ENCODE measurements around the gene RASSF8. TPM values are rescaled to one million over a fixed set of nuclear protein-coding genes. Genes with fewer than 3 reads are reported as not detected.

The RASSF8 gene
- total RNA-seq, 1 donor from 2014 or later = 60.6 TPM

DNA sequence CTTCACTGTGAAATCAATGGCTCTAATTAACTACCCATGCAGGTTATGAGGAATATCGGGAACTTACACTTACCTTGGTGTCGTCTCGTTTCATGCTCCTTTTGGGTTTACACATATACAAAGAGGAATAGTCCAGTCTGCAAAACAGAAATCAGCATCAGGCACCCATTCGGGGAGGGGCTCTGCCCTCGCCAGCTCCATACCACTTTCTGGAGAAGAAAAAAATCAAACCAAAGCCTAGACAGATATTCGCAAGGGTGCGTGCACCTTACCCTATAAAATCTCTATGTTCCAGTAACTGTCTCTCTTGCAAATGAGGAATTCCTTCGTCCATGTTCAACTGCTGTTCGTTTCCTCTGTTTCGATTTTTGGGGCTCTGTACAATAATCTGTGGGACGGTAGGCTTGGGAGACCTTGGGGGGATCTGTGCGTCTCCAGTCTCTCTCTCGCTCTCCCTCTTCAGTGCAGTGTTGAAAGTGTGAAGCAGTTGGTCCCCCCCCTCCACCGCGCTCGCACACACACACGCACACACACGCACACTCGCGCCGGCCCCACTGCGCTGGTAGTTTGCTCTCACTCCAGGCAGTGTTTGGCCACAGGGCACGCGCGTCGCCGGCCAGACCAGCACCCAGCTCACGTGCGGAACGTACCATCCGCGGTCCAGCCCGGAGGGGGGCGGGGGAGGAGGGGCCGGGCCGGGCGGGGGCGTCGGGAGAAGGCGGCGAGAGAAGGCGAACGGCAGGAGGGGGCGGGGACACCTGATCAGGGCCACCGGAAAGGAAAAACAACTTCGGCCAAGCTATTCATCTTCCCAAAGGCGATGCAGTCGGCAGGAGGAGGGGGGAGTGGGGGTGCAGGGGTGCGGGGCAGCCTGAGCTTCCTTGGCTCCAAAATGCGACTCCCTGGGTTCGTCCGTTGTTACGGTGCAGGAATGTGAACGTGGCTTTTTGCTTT, 166.2 kb downstream of the RASSF8 start, which contains the start of gene BHLHE41:
Gene BHLHE41, minus strand, starts transcription at position 592 of the 954 bp plus-strand sequence. Its CDS starts 258 bp downstream, at position 334.
- DNase-seq (ENCODE audit: low spot score in 2 of 2, unreplicated experiment in 2 of 2) = peak; percentile 45 to 51
- TF ChIP-seq, protein P1, sequence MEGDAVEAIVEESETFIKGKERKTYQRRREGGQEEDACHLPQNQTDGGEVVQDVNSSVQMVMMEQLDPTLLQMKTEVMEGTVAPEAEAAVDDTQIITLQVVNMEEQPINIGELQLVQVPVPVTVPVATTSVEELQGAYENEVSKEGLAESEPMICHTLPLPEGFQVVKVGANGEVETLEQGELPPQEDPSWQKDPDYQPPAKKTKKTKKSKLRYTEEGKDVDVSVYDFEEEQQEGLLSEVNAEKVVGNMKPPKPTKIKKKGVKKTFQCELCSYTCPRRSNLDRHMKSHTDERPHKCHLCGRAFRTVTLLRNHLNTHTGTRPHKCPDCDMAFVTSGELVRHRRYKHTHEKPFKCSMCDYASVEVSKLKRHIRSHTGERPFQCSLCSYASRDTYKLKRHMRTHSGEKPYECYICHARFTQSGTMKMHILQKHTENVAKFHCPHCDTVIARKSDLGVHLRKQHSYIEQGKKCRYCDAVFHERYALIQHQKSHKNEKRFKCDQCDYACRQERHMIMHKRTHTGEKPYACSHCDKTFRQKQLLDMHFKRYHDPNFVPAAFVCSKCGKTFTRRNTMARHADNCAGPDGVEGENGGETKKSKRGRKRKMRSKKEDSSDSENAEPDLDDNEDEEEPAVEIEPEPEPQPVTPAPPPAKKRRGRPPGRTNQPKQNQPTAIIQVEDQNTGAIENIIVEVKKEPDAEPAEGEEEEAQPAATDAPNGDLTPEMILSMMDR (IDR thresholded peaks at IDR 0.05; ENCODE audit: unreplicated experiment) = no peak
- peak within 1 kb of the TSS; percentile 95 for H3K27ac Mint-ChIP-seq
- no peaks in the 10 kb centered on the region for H3K9me3 Mint-ChIP-seq
- H3K27me3 Mint-ChIP-seq (ENCODE audit: low read depth) = peaks cover 66% of the 10 kb centered on the region
- no peaks in the 10 kb centered on the region for H3K36me3 Mint-ChIP-seq
- peaks cover 49% of the 10 kb centered on the region for H3K4me1 Mint-ChIP-seq
- H3K4me3 Mint-ChIP-seq = peak within 1 kb of the TSS; percentile 94

DNA sequence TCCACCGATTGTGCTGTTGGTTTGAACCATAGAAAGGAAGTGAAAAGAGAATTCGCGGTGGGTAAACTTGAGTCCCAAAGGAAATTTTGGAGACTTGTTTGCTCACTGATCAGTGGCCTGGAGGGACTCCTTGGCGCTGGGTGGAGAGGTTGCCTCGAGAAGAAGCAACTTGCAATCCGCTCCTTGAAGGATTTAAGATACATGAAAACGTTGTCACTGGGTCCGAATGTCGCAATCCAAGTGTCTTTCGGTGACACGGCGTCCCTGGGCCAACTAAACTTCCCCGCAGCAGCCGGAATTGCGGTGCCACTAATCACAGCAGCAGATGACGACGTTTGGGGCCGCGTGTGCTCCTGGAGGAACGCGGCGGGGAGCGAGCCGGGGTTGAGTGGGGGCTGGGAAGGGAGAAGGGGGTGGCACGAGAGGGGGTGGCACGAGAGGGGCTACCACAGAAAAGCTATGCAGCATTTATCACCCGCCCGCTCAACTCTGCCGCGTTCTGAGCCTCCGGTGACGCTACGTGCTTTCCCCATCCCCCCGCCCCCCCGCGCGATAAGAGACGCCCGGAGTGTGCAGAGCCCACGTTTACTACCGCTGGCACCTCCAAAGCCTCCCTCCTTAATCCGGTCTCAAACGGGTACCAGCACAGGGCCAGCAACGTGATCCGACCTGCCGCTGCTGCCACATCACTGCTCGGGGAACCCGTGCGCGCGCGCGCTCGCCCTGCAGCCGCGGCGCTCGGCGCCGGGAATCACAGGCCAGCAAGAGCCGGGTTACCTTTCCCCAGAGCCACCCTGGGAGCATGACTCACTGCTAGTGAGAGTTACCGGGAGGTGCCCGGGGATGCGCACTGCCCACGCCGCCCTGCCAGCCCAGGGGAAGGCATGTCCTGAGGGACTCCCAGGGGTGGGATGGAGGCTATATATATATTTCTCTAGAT, 167.2 kb downstream of the RASSF8 start:
- peak overlapping the region; percentile 95 for H3K27ac Mint-ChIP-seq
- H3K9me3 Mint-ChIP-seq = no peaks in the 10 kb centered on the region
- H3K36me3 Mint-ChIP-seq = no peaks in the 10 kb centered on the region
- peak overlapping the region; percentile 94 for H3K4me3 Mint-ChIP-seq
- TF ChIP-seq, protein P1 (IDR thresholded peaks at IDR 0.05; ENCODE audit: unreplicated experiment) = no peak
- H3K27me3 Mint-ChIP-seq (ENCODE audit: low read depth) = peaks cover 70% of the 10 kb centered on the region
- peak; percentile 49 to 77 for DNase-seq (ENCODE audit: low spot score in 2 of 2, unreplicated experiment in 2 of 2)
- H3K4me1 Mint-ChIP-seq = peaks cover 43% of the 10 kb centered on the region

DNA sequence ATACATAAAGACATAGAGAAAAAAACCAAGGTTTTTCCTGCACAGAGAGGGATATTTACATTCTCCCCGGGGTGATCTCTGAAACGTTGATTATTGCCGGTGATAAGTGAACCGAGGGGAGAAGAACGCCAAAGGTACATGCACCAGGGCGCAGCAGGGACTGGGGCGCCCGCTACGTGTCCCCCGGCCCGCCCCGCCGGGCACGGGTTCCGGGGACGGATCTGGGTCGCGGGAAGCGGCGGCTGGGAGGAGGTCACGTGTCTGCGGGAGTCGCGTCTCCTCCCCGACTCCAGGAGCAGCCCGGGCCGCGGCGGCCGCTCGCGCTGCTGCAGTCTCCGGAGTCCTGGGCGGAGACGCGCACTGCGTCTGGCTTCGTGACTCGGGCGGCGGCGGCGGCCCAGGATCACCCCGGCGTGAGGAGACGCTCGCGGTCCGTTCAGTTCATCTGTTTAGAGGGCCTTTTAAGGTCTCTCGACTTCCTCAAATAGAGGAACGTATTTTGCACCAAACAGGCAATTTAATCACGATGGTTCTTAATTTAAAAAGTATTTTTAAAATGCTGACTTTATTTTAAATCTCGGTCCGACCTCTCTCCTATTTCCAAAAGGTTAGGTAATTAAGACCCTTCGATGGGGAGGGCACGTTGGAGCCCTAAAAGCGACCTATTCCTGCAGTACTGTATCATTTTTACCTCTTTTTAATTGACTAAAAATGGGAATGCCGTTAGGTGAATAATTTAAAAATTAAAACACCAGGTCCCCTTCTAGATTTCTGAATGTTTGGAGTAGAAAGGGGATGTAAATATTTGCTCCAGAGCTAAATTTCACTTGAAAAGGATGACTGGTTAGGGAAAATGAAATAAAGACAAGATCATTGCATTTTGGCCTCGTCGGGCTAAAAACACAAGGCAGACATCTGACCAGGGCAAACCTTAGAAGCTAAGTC, 168.1 kb downstream of the RASSF8 start:
- peaks cover 38% of the 10 kb centered on the region for H3K4me1 Mint-ChIP-seq
- H3K36me3 Mint-ChIP-seq = no peaks in the 10 kb centered on the region
- peak overlapping the region; percentile 94 for H3K4me3 Mint-ChIP-seq
- no peaks in the 10 kb centered on the region for H3K9me3 Mint-ChIP-seq
- H3K27me3 Mint-ChIP-seq (ENCODE audit: low read depth) = peaks cover 69% of the 10 kb centered on the region
- DNase-seq (ENCODE audit: low spot score in 2 of 2, unreplicated experiment in 2 of 2) = peak; percentile 74 to 81
- TF ChIP-seq, protein P1 (IDR thresholded peaks at IDR 0.05; ENCODE audit: unreplicated experiment) = no peak
- H3K27ac Mint-ChIP-seq = peak overlapping the region; percentile 95

DNA sequence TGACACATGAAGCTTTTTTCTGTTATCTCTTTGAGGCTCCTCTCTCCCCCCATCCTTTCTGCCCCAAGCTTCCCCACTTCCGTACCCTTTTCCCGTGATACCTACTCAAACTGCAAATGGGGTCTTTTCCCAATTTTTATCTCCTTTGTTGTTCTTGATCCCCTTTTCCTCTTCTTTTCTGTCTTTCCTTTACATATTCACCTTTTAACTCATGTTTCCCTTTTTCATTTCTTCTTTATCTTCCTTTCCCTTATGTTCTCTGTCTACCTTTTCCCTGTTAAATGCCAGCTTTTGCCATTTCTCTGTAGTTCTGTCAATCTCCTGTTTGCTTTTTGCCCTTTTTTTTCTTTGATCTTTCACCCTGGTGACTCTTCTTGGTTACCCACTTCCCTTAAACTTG, 168.9 kb downstream of the RASSF8 start:
- Mint-ChIP-seq H3K27ac (no peak overlapping the region), H3K27me3 (ENCODE audit: low read depth) (peaks cover 70% of the 10 kb centered on the region), H3K4me1 (peaks cover 35% of the 10 kb centered on the region), H3K4me3 (peak overlapping the region; percentile 44), H3K36me3 (no peaks in the 10 kb centered on the region), H3K9me3 (no peaks in the 10 kb centered on the region)
- TF ChIP-seq, protein P1 (IDR thresholded peaks at IDR 0.05; ENCODE audit: unreplicated experiment) = no peak
- no peak for DNase-seq (ENCODE audit: low spot score in 2 of 2, unreplicated experiment in 2 of 2)

Data from mesothelial cell of epicardium (in vitro differentiated cells).